Caki2 (cell line): ENCODE results near the gene ZIC2. TPM values are rescaled to one million over a fixed set of nuclear protein-coding genes. Genes with fewer than 3 reads are reported as not detected.
A peak's percentile ranks its signal among the peaks of the same experiment; 100 is the strongest.

Experiments
- DNase-seq: peaks from one replicate; pipeline ENCODE4 v3.0.0-alpha.2; 2015; ENCODE audit warnings: low read depth
- in situ Hi-C: cut with HindIII; loops from 2 replicates; pipeline ENCODE4 v1.10.0; 2016; ENCODE audit warnings: low sequenced_read_pairs, low pct_unique_long_range_greater_than_20kb, mixed read lengths
- total RNA-seq: library from RNA; depleted of rRNA; stranded (reverse); fragments of >200 nt; shearing (Covaris generic); gene quantifications from 2 replicates; pipeline ENCODE4 v1.2.3, GENCODE V29; 2014; ENCODE audit warnings: low replicate concordance

ZIC2 gene
- total RNA-seq, 1 experiment from 2014 or later = 4.1 TPM

GRCh38 chr13:99980824-99981734, 505 bp upstream of the ZIC2 start:
- peak; percentile 82 for DNase-seq
- in situ Hi-C loops = no loop called here

DNA sequence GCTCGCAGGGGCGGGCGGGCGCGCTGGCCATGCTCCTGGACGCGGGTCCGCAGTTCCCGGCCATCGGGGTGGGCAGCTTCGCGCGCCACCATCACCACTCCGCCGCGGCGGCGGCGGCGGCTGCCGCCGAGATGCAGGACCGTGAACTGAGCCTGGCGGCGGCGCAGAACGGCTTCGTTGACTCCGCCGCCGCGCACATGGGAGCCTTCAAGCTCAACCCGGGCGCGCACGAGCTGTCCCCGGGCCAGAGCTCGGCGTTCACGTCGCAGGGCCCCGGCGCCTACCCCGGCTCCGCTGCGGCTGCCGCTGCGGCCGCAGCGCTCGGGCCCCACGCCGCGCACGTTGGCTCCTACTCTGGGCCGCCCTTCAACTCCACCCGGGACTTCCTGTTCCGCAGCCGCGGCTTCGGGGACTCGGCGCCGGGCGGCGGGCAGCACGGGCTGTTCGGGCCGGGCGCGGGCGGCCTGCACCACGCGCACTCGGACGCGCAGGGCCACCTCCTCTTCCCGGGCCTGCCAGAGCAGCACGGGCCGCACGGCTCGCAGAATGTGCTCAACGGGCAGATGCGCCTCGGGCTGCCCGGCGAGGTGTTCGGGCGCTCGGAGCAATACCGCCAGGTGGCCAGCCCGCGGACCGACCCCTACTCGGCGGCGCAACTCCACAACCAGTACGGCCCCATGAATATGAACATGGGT, 599 bp downstream of the ZIC2 start:
- DNase-seq = no peak
- in situ Hi-C loops = no loop called here

- in situ Hi-C loops = no loop called here
Measured at GRCh38 chr13:99982731-99983498, 1.3 kb downstream of the ZIC2 start.

GRCh38 chr13:99983499-99984401, 2.2 kb downstream of the ZIC2 start:
- no peak for DNase-seq
- in situ Hi-C loops = no loop called here

More at GRCh38 chr13:99982731-99983498, 1.3 kb downstream of the ZIC2 start:
- no peak for DNase-seq

DNA sequence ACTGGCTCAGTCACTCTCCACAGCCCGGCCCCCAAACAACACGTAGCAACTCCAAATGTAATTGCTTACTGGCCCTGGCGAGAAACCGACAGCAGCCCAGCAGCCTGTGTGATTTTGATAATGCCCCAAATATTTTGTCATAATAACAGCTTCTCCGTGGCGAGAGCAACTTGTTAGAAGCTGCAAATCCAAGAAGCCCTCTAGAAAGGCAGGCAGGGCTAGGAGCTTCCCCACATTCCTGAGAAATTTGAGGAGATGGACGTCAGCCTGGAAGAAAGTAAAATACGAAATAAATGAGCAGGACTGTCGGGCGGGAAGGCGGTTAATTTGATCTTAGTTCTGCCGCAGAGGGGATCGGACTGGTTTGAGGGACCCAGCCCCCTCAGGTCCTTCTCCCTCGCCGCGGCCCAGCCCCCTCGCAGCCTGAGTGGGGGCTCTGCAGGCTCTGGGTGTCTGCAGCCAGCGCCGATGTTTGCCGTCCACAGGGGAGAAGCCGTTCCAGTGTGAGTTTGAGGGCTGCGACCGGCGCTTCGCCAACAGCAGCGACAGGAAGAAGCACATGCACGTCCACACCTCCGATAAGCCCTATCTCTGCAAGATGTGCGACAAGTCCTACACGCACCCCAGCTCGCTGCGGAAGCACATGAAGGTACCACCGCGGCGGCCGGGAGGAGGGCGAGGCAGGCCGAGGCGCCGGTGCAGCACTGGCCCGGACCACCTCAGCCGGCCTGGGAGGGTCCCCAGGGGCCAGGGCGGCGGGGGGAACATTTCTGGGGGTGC, 3.1 kb downstream of the ZIC2 start:
- DNase-seq = no peak
- in situ Hi-C loops = no loop called here

- DNase-seq = no peak
- in situ Hi-C loops = no loop called here
Measured at GRCh38 chr13:99985241-99985874, 3.8 kb downstream of the ZIC2 start.

DNA sequence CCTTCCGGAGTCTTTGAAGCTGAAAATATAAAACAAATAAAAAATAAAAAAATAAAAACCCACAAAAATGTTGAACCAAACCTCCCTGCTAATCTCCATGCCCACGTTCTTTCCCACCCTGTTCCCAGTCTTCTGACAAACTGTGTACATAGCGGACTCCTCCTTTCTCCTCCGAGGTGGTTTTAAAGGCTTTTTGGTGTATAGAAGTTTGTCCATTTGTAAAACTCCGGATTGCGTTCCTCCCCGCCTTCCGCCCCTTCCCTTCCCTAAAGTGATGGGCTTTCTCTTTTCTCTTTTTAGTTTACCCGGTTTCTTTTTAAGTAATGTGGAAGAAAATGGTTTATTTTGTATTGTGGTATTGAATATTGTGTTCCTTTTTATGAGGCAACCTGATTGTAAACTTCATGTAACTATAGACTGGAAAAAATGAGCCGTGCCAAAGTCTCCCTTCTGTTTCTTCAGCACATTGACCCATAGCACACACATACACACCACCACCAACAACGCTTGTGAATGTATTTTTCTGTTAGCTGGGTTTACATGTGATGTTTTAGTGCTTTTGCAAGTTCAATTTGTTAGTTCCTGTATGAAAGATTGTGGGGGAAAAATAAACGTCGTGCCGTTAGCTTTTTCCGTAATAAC, 4.4 kb downstream of the ZIC2 start:
- in situ Hi-C loops = no loop called here
- DNase-seq = no peak

DNA sequence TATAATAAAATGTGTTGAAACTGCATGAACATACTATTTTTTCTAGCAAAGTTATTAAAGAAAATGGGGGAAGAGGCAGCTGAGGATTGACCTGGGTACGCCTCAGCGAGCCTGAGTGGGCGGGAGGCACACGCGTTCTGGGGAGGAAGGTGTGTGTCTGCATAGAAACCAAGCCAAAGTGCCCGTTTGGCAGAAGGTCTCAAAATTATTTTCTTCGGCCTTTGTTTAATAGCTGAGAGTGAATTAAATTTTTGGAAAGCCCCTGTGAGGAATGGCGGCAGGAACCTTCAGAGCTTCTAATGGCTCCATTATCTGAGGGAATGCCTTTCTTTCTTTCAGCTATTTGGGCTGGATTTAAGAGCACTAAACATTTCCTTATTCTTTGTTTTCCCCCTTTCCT, 5.2 kb downstream of the ZIC2 start:
- in situ Hi-C loops = no loop called here

GRCh38 chr13:99987154-99988019, 5.8 kb downstream of the ZIC2 start:
- in situ Hi-C loops = no loop called here
- no peak for DNase-seq

More for the DNA sequence above, 5.2 kb downstream of the ZIC2 start:
- DNase-seq = no peak

GRCh38 chr13:99988529-99989275, 7.1 kb downstream of the ZIC2 start:
- in situ Hi-C loops = no loop called here
- no peak for DNase-seq

DNA sequence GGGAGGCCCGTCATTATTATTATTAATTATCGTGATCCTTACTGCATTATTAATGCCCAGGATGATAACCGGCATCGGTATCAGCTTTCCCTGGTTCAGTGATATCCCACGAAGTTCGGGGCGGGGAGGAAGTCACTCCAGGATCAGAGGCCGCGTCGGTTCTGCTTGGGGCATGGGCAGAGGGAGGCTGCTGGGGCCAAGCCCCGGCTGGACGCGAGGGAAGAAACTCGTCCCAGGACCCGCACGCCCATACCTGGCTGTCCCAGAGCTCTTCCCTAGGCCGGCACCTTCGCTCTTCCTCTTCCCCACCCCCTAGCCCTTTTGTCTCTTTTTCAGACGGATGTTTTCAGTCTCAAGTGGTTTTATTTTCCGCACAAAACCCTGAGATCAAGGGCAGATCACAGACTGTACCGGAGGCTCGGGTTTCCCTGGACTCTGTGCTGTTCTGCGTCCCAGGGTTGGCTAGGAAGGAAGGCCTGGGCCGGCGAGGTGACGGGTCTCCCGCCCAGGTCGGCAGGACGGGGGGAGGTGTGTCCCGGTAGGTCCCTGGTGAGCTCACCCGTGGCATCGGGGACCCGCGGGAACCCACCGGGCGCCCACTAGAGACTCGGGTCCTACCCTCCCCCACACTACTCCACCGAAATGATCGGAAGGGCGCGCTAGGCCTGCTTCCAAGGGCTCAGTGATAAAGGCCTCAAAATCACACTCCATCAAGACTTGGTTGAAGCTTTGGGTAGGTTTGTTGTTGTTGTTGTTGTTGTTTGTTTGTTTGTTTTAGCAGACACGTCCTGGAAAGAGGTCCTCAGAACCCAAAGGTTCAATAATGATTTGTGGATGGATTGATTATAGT, 7.9 kb downstream of the ZIC2 start:
- DNase-seq = no peak
- in situ Hi-C loops = no loop called here

- in situ Hi-C loops = no loop called here
- DNase-seq = no peak
Measured at GRCh38 chr13:99990126-99990977, 8.8 kb downstream of the ZIC2 start.
